AG09309 (cell line): ENCODE measurements around the gene PTPRT.

Experiments used
- DNase-seq: peaks from one replicate; pipeline ENCODE4 v3.0.0-alpha.2; 2010; ENCODE audit warnings: low read depth
- H3K4me3 ChIP-seq: 2 replicates; pipeline ENCODE4 v1.5.1; 2011; ENCODE audit warnings: mild to moderate bottlenecking, low read depth, low read length, moderate library complexity; ENCODE audit not compliant: control insufficient read depth
- TF ChIP-seq, protein P1 (sequence below): IDR thresholded peaks from 2 replicates; pipeline ENCODE4 v1.5.1; 2011; ENCODE audit warnings: mild to moderate bottlenecking, low read depth, low read length, inconsistent platforms; ENCODE audit not compliant: insufficient read depth, control insufficient read depth; ENCODE audit errors: missing control alignments

PTPRT gene

DNA sequence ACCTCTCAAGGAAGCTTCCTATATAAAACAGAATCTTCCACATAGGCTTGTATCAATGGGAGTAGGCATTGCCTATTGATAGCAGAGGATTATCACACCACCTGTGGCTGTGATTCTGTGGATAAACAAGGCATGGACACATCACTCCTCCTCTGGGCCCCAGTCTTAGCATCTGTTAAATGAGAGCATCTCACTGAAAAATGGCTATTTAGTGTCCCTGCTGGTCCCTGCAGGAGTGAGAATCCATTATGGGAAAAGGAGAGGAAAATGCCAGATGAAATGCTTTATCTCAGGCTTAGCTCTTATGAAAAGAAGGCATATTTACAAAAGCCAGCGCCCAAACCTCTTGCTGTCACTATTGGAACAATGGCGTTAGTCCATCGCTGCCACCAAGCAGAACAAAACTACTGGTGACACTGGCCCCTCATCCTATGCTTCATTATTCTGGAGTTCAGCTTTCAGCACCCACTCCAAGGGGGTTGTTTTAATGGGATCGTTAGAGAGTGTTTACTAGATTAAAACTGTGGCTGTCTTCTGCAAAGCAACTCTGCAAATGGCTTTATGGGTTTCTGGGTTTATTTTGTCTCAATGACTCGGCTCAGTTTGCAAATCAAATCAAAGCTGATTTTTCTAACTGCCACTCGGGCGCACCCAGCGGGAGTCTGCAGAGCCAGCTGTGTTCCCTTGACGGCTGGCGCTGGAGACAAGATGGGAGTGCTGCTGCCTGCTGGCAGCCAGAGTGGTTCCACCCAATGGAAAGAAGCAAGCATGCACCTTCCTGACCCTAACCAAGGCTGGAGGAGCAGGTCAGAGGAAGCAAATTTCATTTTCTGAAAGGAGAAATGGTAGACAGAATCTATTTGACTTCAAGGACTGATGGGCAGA lies 912.7 kb downstream of the PTPRT start:
- TF ChIP-seq, protein P1, sequence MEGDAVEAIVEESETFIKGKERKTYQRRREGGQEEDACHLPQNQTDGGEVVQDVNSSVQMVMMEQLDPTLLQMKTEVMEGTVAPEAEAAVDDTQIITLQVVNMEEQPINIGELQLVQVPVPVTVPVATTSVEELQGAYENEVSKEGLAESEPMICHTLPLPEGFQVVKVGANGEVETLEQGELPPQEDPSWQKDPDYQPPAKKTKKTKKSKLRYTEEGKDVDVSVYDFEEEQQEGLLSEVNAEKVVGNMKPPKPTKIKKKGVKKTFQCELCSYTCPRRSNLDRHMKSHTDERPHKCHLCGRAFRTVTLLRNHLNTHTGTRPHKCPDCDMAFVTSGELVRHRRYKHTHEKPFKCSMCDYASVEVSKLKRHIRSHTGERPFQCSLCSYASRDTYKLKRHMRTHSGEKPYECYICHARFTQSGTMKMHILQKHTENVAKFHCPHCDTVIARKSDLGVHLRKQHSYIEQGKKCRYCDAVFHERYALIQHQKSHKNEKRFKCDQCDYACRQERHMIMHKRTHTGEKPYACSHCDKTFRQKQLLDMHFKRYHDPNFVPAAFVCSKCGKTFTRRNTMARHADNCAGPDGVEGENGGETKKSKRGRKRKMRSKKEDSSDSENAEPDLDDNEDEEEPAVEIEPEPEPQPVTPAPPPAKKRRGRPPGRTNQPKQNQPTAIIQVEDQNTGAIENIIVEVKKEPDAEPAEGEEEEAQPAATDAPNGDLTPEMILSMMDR, result no peak
- H3K4me3 ChIP-seq, result no peak overlapping the region
- DNase-seq, result no peak

DNA sequence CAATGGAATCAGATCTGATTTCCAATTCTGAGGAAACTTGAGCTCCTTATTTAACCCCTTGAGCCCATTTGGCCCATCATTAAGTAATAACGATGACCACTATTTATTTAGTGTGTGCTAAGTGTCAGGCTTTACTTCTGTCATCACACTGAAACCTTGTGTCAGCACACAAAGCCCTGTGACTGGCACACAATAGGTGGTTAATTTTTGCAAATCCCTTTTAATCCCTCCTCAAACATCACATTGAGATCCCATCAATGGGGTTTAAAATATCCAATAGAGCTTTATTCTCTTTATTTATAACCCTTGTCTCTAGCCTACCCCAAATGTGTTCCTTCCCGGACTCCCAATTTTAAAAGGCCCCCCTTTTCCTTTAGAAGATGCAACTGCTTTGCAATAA lies 914.7 kb downstream of the PTPRT start:
- TF ChIP-seq, protein P1, result no peak
- no peak overlapping the region for H3K4me3 ChIP-seq
- no peak for DNase-seq

DNA sequence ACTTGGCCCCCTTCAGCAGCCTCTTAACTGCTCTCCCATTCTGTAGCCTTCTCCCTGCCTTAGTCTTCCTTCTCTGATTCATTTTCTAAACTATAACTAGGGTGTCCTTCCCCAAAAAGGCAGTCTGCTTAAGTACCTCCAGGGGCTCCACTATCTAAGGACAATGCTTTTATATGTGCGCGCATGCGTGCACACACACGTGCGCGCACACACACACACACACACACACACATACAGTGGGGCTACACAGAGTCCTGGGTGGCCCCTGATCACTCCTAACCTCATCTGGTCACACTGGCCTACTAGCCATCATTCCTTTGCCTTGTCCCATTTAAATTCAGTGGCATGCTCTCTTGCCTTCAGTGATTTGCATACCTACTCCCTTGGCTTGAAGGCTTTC lies 917.2 kb downstream of the PTPRT start:
- TF ChIP-seq, protein P1, result no peak
- DNase-seq, result no peak
- no peak overlapping the region for H3K4me3 ChIP-seq

DNA sequence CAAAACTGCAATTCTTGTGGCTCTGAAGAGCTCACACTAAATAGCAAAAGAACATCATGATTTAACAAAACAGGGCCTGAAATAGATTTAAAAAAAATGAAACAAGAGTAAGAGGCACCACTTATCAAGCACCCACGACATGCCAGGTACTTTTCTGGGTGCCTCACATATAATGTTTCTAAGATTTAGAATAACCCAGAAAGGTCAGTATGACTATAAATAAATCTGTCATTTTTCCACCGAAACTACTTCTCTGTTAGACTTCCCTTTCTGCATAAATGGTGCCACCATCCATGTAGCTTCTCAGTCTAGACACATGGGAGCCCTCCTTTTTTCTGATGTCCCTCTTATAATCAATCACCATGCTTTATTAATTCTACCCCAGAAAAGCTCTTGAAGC lies 919.2 kb downstream of the PTPRT start:
- no peak overlapping the region for H3K4me3 ChIP-seq
- TF ChIP-seq, protein P1, result no peak
- no peak for DNase-seq

DNA sequence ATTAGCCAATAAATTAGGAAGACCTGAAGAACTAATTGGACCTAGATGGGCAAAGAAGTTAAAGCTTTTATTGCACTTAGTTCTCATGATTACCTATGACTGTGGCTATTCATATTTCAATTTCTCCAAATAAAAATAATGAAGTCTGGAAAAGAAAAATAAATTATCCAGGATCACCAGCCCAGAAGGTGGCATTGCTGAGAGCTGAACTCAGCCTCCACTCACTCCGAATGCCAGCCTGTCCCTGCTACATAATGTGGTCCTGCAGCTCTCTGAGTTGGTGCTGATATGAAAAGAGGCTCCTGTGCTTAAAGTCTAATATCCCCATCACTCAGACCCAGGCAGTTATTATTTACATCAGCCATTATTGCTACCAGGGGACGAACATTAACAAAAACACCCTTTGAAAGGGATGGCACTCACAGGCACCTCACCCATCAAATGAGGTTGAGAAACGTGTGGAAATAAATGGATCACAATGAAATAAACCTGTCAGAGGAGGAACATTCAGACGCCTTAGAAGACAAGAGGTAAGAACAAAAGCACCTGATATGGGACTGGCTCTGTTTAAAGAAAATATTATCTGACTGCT lies 921.8 kb downstream of the PTPRT start:
- TF ChIP-seq, protein P1, result no peak
- no peak overlapping the region for H3K4me3 ChIP-seq

DNA sequence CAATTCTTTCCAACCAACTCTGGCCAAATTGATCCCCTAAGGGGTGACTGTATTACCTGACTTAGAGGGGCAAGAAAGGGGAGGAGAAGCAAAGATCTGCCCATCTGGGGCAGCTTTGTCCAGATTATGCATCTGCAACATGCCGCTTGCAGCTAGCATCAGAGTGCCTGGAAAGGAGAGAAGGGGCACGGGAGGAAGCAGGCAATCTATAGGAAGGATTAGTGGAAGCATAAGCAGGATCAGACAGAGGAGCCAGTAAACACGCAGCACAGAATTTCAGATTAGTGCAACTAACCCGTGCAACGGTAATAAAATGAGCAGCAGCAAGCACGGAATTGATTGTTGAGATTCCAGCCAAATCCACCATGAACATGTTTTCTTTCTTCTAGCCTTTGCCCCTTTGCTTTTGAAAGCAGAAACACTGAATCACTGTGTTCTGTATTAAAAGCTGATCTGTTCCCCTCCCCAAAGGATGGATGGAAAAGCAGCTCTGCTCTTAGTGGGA lies 927.9 kb downstream of the PTPRT start:
- H3K4me3 ChIP-seq, result no peak overlapping the region
- no peak for DNase-seq
- TF ChIP-seq, protein P1, result no peak

More for the DNA sequence above, 921.8 kb downstream of the PTPRT start:
- DNase-seq, result no peak
